AG04449 (cell line): ENCODE measurements around the gene CNIH4.
"Not testable (repeated sequence)": the region's sequence is repeated elsewhere in the genome, so short reads cannot be mapped to it uniquely, and the experiment has no call there.

Experiments
- CTCF ChIA-PET: fragments of 350-600 bp; formaldehyde crosslinking; extraction: SDS; loops from one replicate; lab custom pipeline; 2021; ENCODE audit warnings: antibody characterized with exemption; lab: Yijun Ruan, JAX
- POLR2A ChIA-PET: fragments of 400-600, 350-600 bp; formaldehyde crosslinking; extraction: SDS; loops from one replicate; lab custom pipeline; 2020; ENCODE audit warnings: antibody characterized with exemption, inconsistent platforms; lab: Yijun Ruan, JAX
- DNase-seq: peaks from one replicate; pipeline ENCODE4 v3.0.0-alpha.2; 2010; ENCODE audit warnings: low read depth, low spot score
- H3K4me3 ChIP-seq: 2 replicates; pipeline ENCODE4 v1.5.1; 2011; ENCODE audit warnings: low read depth, mild to moderate bottlenecking, control low read depth, low read length
- CTCF ChIP-seq: IDR thresholded peaks from one replicate; pipeline ENCODE4 v1.5.1; 2011; ENCODE audit warnings: mild to moderate bottlenecking, moderate library complexity, low read length, control low read depth, inconsistent platforms; ENCODE audit not compliant: insufficient read depth; ENCODE audit errors: missing control alignments

Gene CNIH4

GRCh38 chr1:224343679-224344078 lies 13.0 kb upstream of the CNIH4 start:
- no peak overlapping the region for H3K4me3 ChIP-seq
- ChIA-PET CTCF (interaction anchor here (0.7 kb wide), 1 partner anchor 227 kb away, joined by 3 read pairs; no protein-coding TSS in a partner anchor), POLR2A (no interaction called here)
- DNase-seq, result no peak
- no peak for TF ChIP-seq CTCF

DNA sequence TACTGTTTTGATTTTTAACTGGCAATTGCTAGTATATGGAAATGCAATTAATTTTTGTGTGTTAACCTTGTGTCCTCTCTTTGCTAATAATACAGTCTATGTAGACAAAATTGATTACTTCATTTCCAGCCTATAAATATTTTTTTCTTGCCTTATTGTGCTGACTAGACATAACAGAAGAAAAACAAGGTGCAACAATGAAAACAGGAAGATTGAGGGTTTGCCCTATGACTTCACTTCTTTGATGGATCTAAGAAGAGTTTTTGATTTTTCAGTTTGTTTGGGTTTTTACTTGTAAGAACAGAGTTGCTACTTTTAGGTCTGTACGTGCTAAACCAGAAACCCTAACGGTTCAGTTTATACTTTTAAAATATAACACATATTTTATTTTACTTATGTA lies 8.5 kb upstream of the CNIH4 start:
- CTCF ChIA-PET, result no interaction called here
- DNase-seq, result no peak
- no peak overlapping the region for H3K4me3 ChIP-seq
- POLR2A ChIA-PET, result no interaction called here
- no peak for TF ChIP-seq CTCF

DNA sequence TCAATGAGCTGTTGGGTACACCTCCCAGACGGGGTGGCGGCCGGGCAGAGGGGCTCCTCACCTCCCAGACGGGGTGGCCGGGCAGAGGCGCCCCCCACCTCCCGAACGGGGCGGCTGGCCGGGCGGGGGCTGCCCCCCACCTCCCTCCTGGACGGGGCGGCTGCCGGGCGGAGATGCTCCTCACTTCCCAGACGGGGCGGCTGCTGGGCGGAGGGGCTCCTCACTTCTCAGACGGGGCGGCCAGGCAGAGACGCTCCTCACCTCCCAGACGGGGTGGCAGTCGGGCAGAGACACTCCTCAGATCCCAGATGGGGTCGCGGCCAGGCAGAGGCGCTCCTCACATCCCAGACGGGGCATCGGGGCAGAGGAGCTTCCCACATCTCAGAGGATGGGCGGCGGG lies 7.0 kb upstream of the CNIH4 start:
- DNase-seq, H3K4me3 ChIP-seq, POLR2A ChIA-PET: not testable (repeated sequence)
- CTCF ChIA-PET, result interaction anchor here (2.7 kb wide), 1 partner anchor 16 kb away, joined by 14 read pairs; no protein-coding TSS in a partner anchor

DNA sequence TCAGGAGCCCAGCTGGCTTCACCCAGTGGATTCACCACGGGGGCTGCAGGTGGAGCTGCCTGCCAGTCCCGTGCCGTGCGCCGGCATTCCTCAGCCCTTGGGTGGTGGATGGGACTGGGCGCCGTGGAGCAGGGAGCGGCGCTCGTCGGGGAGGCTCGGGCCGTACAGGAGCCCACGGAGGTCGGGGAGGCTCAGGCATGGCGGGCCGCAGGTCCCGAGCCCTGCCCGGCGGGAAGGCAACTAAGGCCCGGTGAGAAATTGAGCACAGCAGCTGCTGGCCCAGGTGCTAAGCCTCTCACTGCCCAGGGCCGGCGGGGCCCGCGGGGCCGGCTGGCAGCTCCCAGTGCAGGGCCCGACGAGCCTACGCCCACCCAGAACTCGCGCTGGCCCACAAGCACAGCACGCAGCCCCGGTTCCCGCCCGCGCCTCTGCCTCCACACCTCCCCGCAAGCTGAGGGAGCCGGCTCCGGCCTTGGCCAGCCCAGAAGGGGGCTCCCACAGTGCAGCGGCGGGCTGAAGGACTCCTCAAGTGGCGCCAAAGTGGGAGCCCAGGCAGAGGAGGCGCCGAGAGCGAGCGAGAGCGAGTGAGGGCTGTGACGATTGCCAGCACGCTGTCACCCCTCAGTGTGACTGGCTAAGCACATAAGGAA lies 4.1 kb upstream of the CNIH4 start:
- DNase-seq, H3K4me3 ChIP-seq, POLR2A ChIA-PET: not testable (repeated sequence)
- CTCF ChIA-PET, result interaction anchor here (1.1 kb wide), 1 partner anchor 20 kb away, joined by 3 read pairs; no protein-coding TSS in a partner anchor

GRCh38 chr1:224353975-224354925 lies 2.4 kb upstream of the CNIH4 start:
- POLR2A ChIA-PET, result no interaction called here
- no peak for TF ChIP-seq CTCF
- no peak for DNase-seq
- CTCF ChIA-PET, result interaction anchor here (1.1 kb wide), 1 partner anchor 103 kb away, joined by 4 read pairs; no protein-coding TSS in a partner anchor
- no peak overlapping the region for H3K4me3 ChIP-seq

DNA sequence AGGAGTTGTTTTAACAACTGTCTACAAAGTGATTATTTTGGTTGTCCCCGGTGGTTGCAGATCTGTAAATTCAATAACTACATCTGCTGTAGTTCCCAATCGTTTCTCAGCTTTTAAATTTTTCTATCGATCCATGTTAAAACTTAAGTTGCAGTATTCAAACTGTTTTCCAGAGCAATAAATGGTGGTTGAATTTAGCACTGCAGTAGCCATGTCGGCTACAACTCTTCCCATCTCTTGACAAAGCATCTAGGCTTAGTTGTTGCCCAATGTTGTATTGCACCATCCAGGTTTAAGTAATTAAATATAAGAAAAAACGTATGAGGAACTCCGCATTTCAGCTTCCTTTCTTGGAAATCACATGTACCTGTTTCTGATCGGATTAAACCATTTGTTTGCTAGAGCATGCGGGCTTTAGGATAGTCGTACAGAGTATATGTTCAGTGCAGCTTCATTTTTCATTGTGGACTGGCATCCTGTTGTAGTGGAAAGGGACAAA lies 996 bp downstream of the CNIH4 start:
- ChIA-PET POLR2A (no interaction called here), CTCF (interaction anchor here (0.5 to 1.7 kb wide), 3 partner anchors 23 to 511 kb away, joined by 3 to 8 read pairs (median 7); no protein-coding TSS in a partner anchor)
- H3K4me3 ChIP-seq, result peak overlapping the region; percentile 89
- no peak for DNase-seq
- TF ChIP-seq CTCF, result no peak

DNA sequence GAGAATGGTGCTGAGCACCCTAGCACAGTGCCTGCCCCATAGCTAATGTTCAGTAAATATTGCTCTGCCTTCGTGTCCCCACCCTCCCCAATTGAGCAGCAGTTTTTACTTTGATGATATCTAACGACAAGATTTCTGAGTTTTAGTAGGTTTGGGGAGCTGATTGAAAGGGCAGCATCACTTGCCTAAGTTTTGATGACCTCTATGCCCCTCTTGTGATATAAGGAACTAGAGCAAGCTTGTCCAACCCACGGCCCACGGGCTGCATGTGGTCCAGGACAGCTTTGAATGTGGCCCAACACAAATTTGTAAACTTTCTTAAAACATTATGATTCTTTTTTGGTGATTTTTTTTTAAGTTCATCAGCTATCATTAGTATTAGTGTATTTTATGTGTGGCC lies 1.6 kb downstream of the CNIH4 start:
- POLR2A ChIA-PET, result no interaction called here
- TF ChIP-seq CTCF, result no peak
- H3K4me3 ChIP-seq, result peak overlapping the region; percentile 89
- CTCF ChIA-PET, result interaction anchor here (1.4 to 1.7 kb wide), 2 partner anchors 24 to 99 kb away, joined by 7 to 8 read pairs; no protein-coding TSS in a partner anchor
- no peak for DNase-seq
